NB4 (cell line): ENCODE measurements around the gene RAB12.

Experiments
- DNase-seq: peaks from one replicate; pipeline ENCODE4 v3.0.0; 2010; ENCODE audit warnings: low read depth
- H3K4me3 ChIP-seq: one replicate; pipeline ENCODE4 v1.5.1; 2011; ENCODE audit warnings: mild to moderate bottlenecking, low read depth, low read length, moderate library complexity
- MYC ChIP-seq: IDR thresholded peaks from 2 replicates; pipeline ENCODE4 v1.6.1; 2011; ENCODE audit warnings: low read depth, low read length
- POLR2A ChIP-seq: IDR thresholded peaks from 2 replicates; pipeline ENCODE4 v1.6.1; 2011; ENCODE audit warnings: mild to moderate bottlenecking; ENCODE audit not compliant: insufficient read length; ENCODE audit errors: extremely low read depth
- TF ChIP-seq, protein P1 (sequence below): IDR thresholded peaks from 2 replicates; pipeline ENCODE4 v1.6.1; 2011; ENCODE audit warnings: low read depth, low read length
- TF ChIP-seq, protein P2 (sequence below): IDR thresholded peaks from one replicate; pipeline ENCODE4 v1.5.1; 2012; ENCODE audit warnings: low read depth, low read length

Gene RAB12

GRCh38 chr18:8685141-8685913 is 76.1 kb downstream of the RAB12 start:
- H3K4me3 ChIP-seq: no peak overlapping the region
- TF ChIP-seq MYC (no peak), POLR2A (no peak)
- TF ChIP-seq, protein P1, sequence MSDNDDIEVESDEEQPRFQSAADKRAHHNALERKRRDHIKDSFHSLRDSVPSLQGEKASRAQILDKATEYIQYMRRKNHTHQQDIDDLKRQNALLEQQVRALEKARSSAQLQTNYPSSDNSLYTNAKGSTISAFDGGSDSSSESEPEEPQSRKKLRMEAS: no peak
- TF ChIP-seq, protein P2, sequence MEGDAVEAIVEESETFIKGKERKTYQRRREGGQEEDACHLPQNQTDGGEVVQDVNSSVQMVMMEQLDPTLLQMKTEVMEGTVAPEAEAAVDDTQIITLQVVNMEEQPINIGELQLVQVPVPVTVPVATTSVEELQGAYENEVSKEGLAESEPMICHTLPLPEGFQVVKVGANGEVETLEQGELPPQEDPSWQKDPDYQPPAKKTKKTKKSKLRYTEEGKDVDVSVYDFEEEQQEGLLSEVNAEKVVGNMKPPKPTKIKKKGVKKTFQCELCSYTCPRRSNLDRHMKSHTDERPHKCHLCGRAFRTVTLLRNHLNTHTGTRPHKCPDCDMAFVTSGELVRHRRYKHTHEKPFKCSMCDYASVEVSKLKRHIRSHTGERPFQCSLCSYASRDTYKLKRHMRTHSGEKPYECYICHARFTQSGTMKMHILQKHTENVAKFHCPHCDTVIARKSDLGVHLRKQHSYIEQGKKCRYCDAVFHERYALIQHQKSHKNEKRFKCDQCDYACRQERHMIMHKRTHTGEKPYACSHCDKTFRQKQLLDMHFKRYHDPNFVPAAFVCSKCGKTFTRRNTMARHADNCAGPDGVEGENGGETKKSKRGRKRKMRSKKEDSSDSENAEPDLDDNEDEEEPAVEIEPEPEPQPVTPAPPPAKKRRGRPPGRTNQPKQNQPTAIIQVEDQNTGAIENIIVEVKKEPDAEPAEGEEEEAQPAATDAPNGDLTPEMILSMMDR: no peak
- DNase-seq: no peak

- H3K4me3 ChIP-seq: no peak overlapping the region
- TF ChIP-seq MYC: no peak
- TF ChIP-seq, protein P2: no peak
- TF ChIP-seq, protein P1: no peak
- no peak for TF ChIP-seq POLR2A
- DNase-seq: no peak
Measured at GRCh38 chr18:8685914-8686216, 76.6 kb downstream of the RAB12 start.

DNA sequence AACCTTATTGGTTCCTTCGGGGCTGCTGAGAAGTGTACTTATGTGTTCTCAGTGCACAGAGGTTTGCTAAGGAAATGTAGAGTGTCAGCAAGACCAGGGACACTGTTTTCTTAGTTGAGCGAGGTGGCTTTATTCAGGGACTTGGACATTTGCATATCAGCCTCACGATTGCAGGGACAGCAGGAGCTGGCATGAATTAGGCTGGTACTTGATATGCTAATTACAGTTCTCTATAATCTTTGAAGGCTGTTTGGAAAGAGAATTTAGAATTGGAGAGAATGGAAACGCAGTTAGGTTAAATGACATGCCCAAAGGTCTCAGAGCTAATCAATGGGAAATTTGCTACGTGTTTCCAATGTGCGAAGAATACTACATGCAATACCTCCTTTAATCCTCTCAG is 77.4 kb downstream of the RAB12 start:
- no peak for DNase-seq
- TF ChIP-seq, protein P2: no peak
- TF ChIP-seq, protein P1: no peak
- no peak for TF ChIP-seq MYC
- TF ChIP-seq POLR2A: no peak
- no peak overlapping the region for H3K4me3 ChIP-seq

DNA sequence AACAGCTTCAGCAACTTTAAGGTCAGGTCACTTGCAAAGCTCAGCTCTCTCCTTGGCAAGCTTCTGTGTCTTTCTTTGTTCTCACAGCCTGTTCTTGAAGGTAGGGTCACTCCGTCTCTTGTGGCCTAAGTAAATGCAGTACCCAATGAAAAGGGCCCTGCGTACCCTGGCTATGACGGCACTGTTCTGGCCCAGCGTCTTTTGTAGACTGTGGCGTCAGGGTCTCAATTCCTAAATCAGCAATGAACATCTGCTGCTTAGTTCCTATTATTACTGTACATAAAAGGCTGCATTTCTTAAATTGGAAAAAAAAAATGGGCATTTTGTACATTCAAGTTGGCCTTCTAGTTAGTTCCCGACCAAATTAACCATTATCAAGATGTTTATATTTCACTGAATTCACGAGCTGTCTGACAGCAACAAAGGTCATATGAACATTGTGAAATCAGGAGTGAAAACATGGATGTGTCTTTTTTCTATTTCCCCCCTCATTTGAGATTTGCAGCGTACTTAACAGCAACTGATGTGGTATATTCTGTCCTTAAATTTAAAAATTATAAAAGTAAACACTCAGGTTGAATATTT is 79.1 kb downstream of the RAB12 start:
- no peak for DNase-seq
- TF ChIP-seq, protein P1: no peak
- TF ChIP-seq MYC: no peak
- TF ChIP-seq POLR2A: no peak
- no peak overlapping the region for H3K4me3 ChIP-seq

GRCh38 chr18:8688816-8689215 is 79.6 kb downstream of the RAB12 start:
- DNase-seq: no peak
- no peak overlapping the region for H3K4me3 ChIP-seq
- no peak for TF ChIP-seq POLR2A
- TF ChIP-seq, protein P2: no peak
- TF ChIP-seq, protein P1: no peak
- no peak for TF ChIP-seq MYC
